HG02840 (cell line): ENCODE results near the gene POLD1.

Experiments
- ATAC-seq: cut with Tn5 transposase; IDR thresholded peaks from one replicate; pipeline ENCODE4 v1.9.1; 2021; ENCODE audit warnings: mild to moderate bottlenecking, moderate library complexity, moderate number of reproducible peaks; ENCODE audit not compliant: unreplicated experiment, low FRiP score

POLD1 gene

DNA sequence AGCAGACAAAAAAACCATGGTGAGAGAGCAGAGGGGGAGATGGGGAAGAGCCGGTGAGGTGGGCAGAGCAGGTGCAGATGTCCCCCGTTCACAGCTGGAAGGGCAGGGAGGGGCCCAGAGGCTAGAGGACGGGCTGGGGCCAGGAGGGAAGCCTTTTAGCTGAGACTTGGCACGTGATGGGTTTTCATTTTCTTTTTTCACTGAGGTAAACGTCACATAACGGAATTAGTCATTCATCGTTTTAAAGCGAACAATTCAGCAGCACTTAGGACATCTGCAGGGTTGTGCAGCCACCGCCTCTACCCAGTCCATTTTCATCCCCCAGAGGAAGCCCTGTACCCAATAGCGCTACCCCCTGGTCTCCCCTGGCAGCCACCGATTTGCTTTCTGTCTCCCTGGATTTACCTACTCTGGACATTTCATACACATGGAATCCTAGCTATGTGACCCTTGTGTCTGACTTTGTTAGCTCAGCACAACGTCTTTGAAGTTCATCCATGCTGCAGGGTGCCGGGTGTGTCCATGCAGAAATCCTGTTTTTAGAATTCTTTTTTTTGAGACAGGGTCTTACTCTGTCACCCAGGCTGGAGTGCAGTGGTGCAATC is 76.1 kb downstream of the POLD1 start:
- ATAC-seq: no peak

DNA sequence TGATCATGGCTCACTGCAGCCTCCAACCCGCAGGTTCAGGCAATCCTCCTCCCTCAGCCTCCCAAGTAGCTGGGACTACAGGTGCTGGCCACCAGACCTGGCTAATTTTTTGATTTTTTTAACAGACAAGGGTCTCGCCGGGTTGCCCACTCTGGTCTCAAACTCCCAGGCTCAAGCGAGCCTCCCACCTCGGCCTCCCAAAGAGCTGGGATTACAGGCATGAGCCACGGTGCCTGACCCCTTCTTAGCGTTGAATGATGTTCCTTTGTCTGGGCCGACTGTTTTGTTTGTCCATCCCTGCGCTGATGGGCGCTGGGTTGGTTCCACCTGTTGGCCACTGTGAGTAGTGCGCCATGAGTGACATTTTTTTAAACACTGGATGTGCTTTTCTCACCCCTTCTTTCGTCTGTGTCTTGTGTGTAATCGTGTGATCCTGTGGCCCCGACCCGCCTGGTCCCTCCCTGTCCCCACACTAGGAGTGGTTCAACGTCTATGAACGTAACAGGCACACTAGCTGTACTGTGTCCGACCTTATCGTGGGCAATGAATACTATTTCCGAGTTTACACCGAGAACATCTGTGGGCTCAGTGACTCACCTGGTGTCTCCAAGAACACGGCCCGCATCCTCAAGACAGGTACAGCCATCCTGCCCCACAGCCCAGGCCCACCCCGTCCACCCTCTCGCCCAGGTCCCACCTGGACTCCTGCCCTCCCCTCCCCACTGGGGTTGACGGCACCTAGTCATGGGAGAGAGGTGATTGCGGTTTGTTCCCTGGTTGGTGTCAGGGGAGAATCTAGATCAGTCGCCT is 77.1 kb downstream of the POLD1 start:
- no peak for ATAC-seq

DNA sequence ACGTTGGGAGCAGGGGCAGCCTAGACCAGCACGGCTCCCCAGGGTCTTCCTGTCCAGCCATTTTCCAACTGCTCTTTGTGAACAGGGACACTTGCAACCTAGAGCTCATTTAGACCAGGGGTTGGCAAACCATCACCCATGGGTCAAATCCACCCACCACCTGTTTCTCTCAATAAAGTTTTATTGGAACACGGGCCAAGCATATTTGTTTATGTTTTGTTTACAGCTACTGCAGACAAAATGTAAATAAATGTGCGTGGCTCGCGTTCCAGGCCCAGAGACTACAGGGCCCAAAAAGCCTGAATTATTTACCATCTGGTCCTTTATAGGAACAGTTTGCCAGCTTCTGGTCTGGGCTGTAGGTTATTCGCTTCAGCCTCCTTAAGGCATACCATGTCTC is 78.8 kb downstream of the POLD1 start:
- no peak for ATAC-seq

DNA sequence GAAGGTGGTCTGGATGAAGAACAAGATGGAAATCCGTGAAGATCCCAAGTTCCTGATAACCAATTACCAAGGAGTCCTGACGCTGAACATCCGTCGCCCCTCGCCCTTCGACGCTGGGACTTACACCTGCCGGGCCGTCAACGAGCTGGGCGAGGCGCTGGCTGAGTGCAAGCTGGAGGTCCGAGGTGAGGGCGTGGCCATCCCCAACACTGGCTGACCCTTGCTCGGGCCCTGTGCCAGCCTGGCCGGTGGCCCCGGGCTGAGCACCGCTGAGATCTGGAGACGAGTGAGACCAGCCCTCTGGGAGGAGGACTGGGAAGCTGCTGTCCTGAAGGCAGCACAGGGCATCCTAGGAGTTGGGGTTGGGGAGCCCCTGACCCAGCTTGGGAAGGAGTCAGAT is 80.2 kb downstream of the POLD1 start:
- ATAC-seq: no peak

DNA sequence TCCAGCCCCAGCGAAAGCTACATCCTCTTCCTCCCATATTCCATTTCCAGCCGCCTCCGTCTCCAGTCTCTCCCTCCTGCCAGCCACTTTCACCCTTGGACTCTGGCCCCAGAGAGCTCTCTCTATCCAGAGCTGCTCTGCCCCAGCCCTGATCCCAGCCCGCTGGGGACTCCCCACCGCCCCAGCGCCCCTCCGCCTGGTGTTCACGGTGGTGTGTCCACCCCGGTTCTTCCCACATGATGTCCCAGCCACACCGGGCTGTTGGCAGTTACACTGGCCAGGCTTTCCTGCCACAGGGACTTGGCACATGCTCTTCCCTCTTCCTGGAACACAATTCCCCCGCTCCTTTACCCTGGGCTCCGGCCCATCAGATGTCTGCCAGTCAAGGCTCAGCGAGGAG is 80.9 kb downstream of the POLD1 start:
- ATAC-seq: no peak

DNA sequence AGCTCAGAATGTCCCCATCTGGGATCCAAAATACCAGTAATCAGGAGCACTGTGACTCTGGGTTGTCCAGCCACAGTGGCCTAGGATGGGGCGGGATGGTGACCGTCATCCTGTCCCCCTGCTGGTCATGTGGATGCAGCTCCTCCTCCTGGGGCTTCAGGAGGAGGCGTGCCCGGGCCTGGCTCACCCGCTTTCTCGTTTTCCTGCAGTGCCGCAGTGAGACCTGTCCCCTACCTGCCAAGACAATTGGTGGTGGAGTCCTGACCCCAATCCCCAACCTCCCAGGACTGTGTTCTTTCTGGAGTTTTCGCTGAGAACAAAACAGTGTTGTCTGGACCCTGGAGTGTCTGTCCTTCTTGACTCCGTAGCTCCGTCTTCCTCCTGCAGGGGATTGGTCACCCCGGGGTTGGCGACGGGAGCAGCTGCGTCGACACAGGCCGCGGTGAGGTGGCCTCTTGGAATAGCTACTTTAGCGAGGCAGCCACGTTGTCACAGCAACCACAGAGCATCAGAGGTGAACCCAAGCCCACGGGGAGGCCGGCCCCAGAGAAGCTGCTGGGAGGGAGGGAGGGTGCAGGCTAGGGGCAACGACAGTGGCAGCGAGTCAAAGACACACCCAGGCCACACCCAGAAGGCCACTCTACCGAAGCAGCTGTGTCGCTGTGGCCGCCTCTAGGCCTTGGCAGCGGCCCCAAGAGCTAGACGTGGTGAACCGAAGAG is 82.0 kb downstream of the POLD1 start:
- no peak for ATAC-seq

DNA sequence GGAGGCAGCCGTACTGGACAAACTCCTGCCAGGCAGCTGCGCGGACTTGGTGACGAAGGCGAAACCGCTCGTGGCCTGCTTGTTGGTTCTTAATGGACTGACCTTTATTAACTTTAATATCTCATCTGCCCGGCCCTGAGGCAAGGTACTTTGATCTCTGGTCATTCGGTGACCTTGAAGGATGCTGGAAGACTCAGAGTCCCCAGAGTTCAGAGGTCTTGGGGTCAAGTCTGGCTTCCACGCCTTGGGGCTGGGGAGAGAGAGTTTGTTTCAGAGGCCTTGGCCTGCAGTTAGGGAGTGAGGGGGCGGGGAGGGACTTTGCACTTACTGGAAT is 82.5 kb downstream of the POLD1 start:
- ATAC-seq: no peak

DNA sequence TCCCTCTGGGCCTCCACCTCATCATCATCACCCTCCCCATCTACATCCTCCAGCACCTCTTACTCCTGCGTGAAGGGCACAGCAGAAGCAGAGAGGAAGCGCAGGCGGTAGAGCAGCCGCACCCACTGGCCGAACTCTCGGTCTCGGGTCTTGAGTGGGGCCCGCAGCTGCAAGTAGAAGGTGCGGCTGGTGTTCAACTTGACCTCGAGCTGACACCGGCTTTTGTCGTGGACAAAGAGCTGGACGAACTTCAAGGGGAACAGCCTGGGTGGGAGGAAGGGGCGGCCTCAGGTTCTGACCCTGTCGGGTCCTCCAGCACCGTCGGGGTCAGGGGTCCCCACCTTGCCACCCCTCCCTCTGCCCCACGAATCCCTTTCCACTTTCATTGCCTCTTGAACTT is 83.4 kb downstream of the POLD1 start:
- ATAC-seq: no peak
